ENCODE data around the gene SAMD14.

SAMD14 gene

DNA sequence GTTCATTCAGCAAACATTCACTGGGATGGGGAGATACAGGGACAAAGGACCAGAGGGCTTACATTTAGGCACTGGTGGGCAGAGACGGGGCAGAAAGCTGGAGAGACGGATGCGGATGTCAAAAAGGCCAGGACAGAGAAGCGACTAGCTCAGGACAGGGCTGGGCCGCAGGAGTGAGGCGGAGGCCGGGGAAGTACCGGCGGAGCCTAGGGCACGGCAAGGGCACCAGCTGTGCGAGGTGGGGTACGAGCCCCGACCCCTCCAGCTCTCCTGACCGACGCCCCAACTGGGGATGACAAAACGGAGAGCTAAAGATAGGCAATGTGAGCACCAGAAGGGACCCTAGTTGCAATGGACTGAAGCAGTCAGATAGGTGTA lies 31.9 kb upstream of the SAMD14 start:
- Histone ChIP-seq H3K18ac (ENCODE audit: low read depth in 1 of 2, low read length in 2 of 2) (peak overlapping the region in 1 of 2 experiments; percentile 9), H4K91ac (ENCODE audit: low read length) (peak overlapping the region; percentile 56), H3K23ac (ENCODE audit: low read length in 2 of 2) (no peak overlapping the region), H2AK5ac (ENCODE audit: low read length, severe bottlenecking) (peak overlapping the region; percentile 37), H3K4me2 (ENCODE audit: low read length, poor library complexity, severe bottlenecking) (peak overlapping the region; percentile 47), H3K4me3 (ENCODE audit: insufficient read depth in 1 of 2, low read depth in 1 of 2, low read length in 2 of 2) (peak overlapping the region in 1 of 2 experiments; percentile 89), H2AFZ (ENCODE audit: low read depth, low read length) (no peak overlapping the region), H3K36me3 (ENCODE audit: control insufficient read depth in 1 of 2, insufficient read depth in 2 of 2, low read depth in 1 of 2, low read length in 2 of 2) (no peaks in the 10 kb centered on the region), H2BK120ac (ENCODE audit: low read depth, low read length) (no peak overlapping the region), H3K27me3 (ENCODE audit: control insufficient read depth in 1 of 2, insufficient read depth in 1 of 2, low read length in 2 of 2) (no peaks in the 10 kb centered on the region), H3K4me1 (ENCODE audit: control insufficient read depth, insufficient read depth, low read depth, low read length) (peaks cover 12% of the 10 kb centered on the region), H3K9me3 (ENCODE audit: control insufficient read depth, low read length) (no peaks in the 10 kb centered on the region), H4K8ac (ENCODE audit: low read length) (peak overlapping the region; percentile 74), H2BK15ac (ENCODE audit: low read depth, poor library complexity, severe bottlenecking) (no peak overlapping the region), H3K9ac (ENCODE audit: low read length) (peak overlapping the region; percentile 88), H3K79me1 (replicated peaks; ENCODE audit: low read length, poor library complexity, severe bottlenecking) (no peaks in the 10 kb centered on the region), H2BK5ac (ENCODE audit: low read depth, low read length, poor library complexity, severe bottlenecking) (no peak overlapping the region), H2BK12ac (ENCODE audit: low read length in 2 of 2) (peak overlapping the region in 1 of 2 experiments; percentile 59), H3K14ac (ENCODE audit: low read length in 2 of 2) (no peak overlapping the region), H3K4ac (ENCODE audit: low read depth in 1 of 2, low read length in 2 of 2) (peak overlapping the region in 1 of 2 experiments; percentile 37), H3K27ac (ENCODE audit: low read length, poor library complexity, severe bottlenecking) (no peak overlapping the region)
- WGBS: 58% methylated on average over 16 of the region's 16 CpGs
- DNase-seq: no peak

DNA sequence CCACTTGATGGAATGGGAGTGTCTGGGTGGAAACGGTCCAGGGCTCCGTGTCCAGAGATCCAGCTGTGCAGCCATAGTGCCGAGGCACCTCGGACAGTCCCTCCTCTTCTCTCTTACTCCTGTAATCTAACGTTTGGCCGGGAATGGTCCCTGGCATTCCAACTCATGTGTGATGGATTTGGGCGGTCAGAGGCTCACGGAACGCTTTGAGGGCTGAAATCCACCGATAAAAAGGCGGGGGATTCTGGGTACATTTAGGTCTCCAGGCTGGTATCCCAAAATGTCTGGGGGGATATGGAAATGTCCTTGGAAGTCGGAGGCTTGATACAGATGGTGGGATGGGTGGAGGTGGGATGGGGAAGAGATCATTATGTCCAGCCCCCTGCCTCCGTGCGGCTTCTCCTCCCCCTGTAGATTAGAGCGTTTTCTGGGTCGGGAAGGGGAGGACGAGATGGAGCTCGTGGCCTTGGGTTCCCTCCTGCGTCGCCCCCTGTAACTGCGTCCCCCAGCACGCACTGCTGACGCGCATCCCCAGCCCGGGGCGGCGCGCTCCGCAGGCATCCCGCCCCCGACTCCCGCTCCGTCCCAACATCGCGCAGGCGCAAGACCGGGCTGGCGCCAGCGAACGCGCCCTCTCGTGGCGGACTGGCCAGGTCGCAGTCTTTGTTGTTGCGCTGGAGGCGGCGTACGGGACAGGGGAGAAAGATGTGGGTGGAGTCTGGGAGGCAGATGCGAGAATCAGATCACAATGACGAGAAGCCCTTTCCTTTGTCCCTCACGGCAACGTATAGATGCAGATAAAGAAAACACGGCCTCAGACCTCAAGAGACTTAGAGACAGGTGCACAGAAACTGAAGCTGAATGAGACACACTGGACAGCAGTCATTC lies 31.3 kb upstream of the SAMD14 start:
- H2BK15ac ChIP-seq (ENCODE audit: low read depth, poor library complexity, severe bottlenecking): peak overlapping the region; percentile 95
- H3K9ac ChIP-seq (ENCODE audit: low read length): peak overlapping the region; percentile 88
- under 1% methylated on average over 49 of the region's 53 CpGs for WGBS
- H2AFZ ChIP-seq (ENCODE audit: low read depth, low read length): peak overlapping the region; percentile 89
- H2AK5ac ChIP-seq (ENCODE audit: low read length, severe bottlenecking): peak overlapping the region; percentile 37
- peak overlapping the region; percentile 52 for H2BK120ac ChIP-seq (ENCODE audit: low read depth, low read length)
- H3K18ac ChIP-seq (ENCODE audit: low read depth in 1 of 2, low read length in 2 of 2): peak overlapping the region; percentile 73 to 86
- no peaks in the 10 kb centered on the region for H3K79me1 ChIP-seq (replicated peaks; ENCODE audit: low read length, poor library complexity, severe bottlenecking)
- H3K36me3 ChIP-seq (ENCODE audit: control insufficient read depth in 1 of 2, insufficient read depth in 2 of 2, low read depth in 1 of 2, low read length in 2 of 2): no peaks in the 10 kb centered on the region
- H3K4me3 ChIP-seq (ENCODE audit: insufficient read depth in 1 of 2, low read depth in 1 of 2, low read length in 2 of 2): peak overlapping the region; percentile 67 to 89
- H3K9me3 ChIP-seq (ENCODE audit: control insufficient read depth, low read length): no peaks in the 10 kb centered on the region
- H3K4me2 ChIP-seq (ENCODE audit: low read length, poor library complexity, severe bottlenecking): peak overlapping the region; percentile 99
- peak; percentile 88 for DNase-seq
- H3K4me1 ChIP-seq (ENCODE audit: control insufficient read depth, insufficient read depth, low read depth, low read length): peaks cover 12% of the 10 kb centered on the region
- H3K27me3 ChIP-seq (ENCODE audit: control insufficient read depth in 1 of 2, insufficient read depth in 1 of 2, low read length in 2 of 2): no peaks in the 10 kb centered on the region
- H4K91ac ChIP-seq (ENCODE audit: low read length): peak overlapping the region; percentile 92
- peak overlapping the region; percentile 91 for H4K8ac ChIP-seq (ENCODE audit: low read length)
- H2BK5ac ChIP-seq (ENCODE audit: low read depth, low read length, poor library complexity, severe bottlenecking): no peak overlapping the region
- peak overlapping the region in 1 of 2 experiments; percentile 38 for H3K4ac ChIP-seq (ENCODE audit: low read depth in 1 of 2, low read length in 2 of 2)
- H3K23ac ChIP-seq (ENCODE audit: low read length in 2 of 2): no peak overlapping the region
- no peak overlapping the region for H3K27ac ChIP-seq (ENCODE audit: low read length, poor library complexity, severe bottlenecking)
- peak overlapping the region; percentile 45 to 59 for H2BK12ac ChIP-seq (ENCODE audit: low read length in 2 of 2)
- peak overlapping the region in 1 of 2 experiments; percentile 94 for H3K14ac ChIP-seq (ENCODE audit: low read length in 2 of 2)

DNA sequence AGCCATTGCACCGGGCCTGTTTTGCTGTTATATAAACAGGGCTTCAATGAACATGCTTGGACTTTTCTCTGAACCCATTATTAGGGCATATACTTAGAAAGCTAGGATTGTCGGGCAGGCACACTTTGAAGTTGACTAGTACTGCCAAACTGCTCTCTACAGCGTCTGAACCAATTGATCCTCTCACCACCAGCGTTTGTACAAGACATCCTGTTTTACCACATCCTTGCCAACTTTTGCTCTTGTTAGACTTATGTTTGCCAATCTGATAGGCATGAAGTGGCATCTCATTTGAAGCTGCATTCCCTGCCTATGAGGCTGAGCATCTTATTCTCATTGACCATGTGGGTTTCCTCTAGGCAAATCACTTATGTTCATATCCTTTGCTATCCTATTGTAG lies 27.9 kb upstream of the SAMD14 start:
- Histone ChIP-seq H4K91ac (ENCODE audit: low read length) (no peak overlapping the region), H2AFZ (ENCODE audit: low read depth, low read length) (no peak overlapping the region), H3K9ac (ENCODE audit: low read length) (no peak overlapping the region), H2BK15ac (ENCODE audit: low read depth, poor library complexity, severe bottlenecking) (no peak overlapping the region), H3K79me1 (replicated peaks; ENCODE audit: low read length, poor library complexity, severe bottlenecking) (no peaks in the 10 kb centered on the region), H3K4ac (ENCODE audit: low read depth in 1 of 2, low read length in 2 of 2) (no peak overlapping the region), H2AK5ac (ENCODE audit: low read length, severe bottlenecking) (no peak overlapping the region), H3K4me2 (ENCODE audit: low read length, poor library complexity, severe bottlenecking) (no peak overlapping the region), H2BK12ac (ENCODE audit: low read length in 2 of 2) (no peak overlapping the region), H3K36me3 (ENCODE audit: control insufficient read depth in 1 of 2, insufficient read depth in 2 of 2, low read depth in 1 of 2, low read length in 2 of 2) (no peaks in the 10 kb centered on the region), H3K18ac (ENCODE audit: low read depth in 1 of 2, low read length in 2 of 2) (no peak overlapping the region), H4K8ac (ENCODE audit: low read length) (no peak overlapping the region), H3K27me3 (ENCODE audit: control insufficient read depth in 1 of 2, insufficient read depth in 1 of 2, low read length in 2 of 2) (no peaks in the 10 kb centered on the region), H3K14ac (ENCODE audit: low read length in 2 of 2) (no peak overlapping the region), H2BK120ac (ENCODE audit: low read depth, low read length) (no peak overlapping the region), H2BK5ac (ENCODE audit: low read depth, low read length, poor library complexity, severe bottlenecking) (no peak overlapping the region), H3K27ac (ENCODE audit: low read length, poor library complexity, severe bottlenecking) (no peak overlapping the region), H3K4me1 (ENCODE audit: control insufficient read depth, insufficient read depth, low read depth, low read length) (peaks cover 15% of the 10 kb centered on the region), H3K4me3 (ENCODE audit: insufficient read depth in 1 of 2, low read depth in 1 of 2, low read length in 2 of 2) (no peak overlapping the region), H3K9me3 (ENCODE audit: control insufficient read depth, low read length) (no peaks in the 10 kb centered on the region), H3K23ac (ENCODE audit: low read length in 2 of 2) (no peak overlapping the region)
- no peak for DNase-seq
- 89% methylated on average over 4 of the region's 4 CpGs for WGBS

DNA sequence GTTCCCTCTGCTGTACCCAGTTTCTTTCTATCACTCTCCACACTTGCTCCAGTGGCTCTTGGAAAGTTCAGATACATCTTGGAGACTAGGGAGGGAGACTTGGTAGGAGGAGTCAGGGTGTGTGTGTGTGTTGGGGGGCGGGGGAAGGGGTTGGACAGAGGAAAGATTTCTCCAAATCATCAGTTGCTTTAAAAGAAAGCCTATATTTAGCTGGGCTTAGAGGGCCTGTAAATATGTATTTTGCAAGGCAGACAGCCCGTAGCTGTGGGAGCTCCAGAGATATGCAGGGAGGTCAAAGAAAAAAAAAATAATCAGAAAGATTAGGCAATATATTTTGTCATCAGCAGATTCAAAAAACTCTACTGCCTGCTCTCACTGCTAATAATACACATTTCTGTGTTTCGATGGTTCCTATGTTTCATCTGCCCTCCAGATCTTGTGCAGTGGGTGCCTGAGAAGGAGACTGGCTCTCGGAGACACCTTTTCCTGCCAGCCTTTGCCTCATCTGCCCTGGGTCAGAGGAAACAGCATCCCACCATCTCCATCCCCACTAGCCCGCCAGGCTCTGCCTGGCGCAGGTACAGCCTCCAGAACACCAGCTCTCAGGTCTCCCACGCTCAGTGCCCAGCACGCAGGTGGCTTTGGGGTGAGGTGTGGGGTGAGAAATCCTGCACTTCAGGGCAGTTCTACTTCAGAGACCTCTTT lies 25.3 kb upstream of the SAMD14 start:
- H3K36me3 ChIP-seq (ENCODE audit: control insufficient read depth in 1 of 2, insufficient read depth in 2 of 2, low read depth in 1 of 2, low read length in 2 of 2): no peaks in the 10 kb centered on the region
- no peak overlapping the region for H3K4me2 ChIP-seq (ENCODE audit: low read length, poor library complexity, severe bottlenecking)
- H2AFZ ChIP-seq (ENCODE audit: low read depth, low read length): peak overlapping the region; percentile 47
- peak overlapping the region in 1 of 2 experiments; percentile 56 for H3K4me3 ChIP-seq (ENCODE audit: insufficient read depth in 1 of 2, low read depth in 1 of 2, low read length in 2 of 2)
- no peak overlapping the region for H3K23ac ChIP-seq (ENCODE audit: low read length in 2 of 2)
- no peaks in the 10 kb centered on the region for H3K27me3 ChIP-seq (ENCODE audit: control insufficient read depth in 1 of 2, insufficient read depth in 1 of 2, low read length in 2 of 2)
- no peak overlapping the region for H2BK5ac ChIP-seq (ENCODE audit: low read depth, low read length, poor library complexity, severe bottlenecking)
- H3K27ac ChIP-seq (ENCODE audit: low read length, poor library complexity, severe bottlenecking): no peak overlapping the region
- peak overlapping the region; percentile 82 for H4K91ac ChIP-seq (ENCODE audit: low read length)
- H3K4me1 ChIP-seq (ENCODE audit: control insufficient read depth, insufficient read depth, low read depth, low read length): peaks cover 13% of the 10 kb centered on the region
- 90% methylated on average over 3 of the region's 8 CpGs for WGBS
- no peaks in the 10 kb centered on the region for H3K79me1 ChIP-seq (replicated peaks; ENCODE audit: low read length, poor library complexity, severe bottlenecking)
- no peaks in the 10 kb centered on the region for H3K9me3 ChIP-seq (ENCODE audit: control insufficient read depth, low read length)
- H3K18ac ChIP-seq (ENCODE audit: low read depth in 1 of 2, low read length in 2 of 2): peak overlapping the region; percentile 41 to 58
- peak overlapping the region; percentile 77 to 95 for H2BK12ac ChIP-seq (ENCODE audit: low read length in 2 of 2)
- peak overlapping the region; percentile 84 for H4K8ac ChIP-seq (ENCODE audit: low read length)
- H2BK15ac ChIP-seq (ENCODE audit: low read depth, poor library complexity, severe bottlenecking): no peak overlapping the region
- DNase-seq: peak; percentile 50
- H3K14ac ChIP-seq (ENCODE audit: low read length in 2 of 2): peak overlapping the region in 1 of 2 experiments; percentile 66
- H3K9ac ChIP-seq (ENCODE audit: low read length): peak overlapping the region; percentile 86
- H2AK5ac ChIP-seq (ENCODE audit: low read length, severe bottlenecking): no peak overlapping the region
- H2BK120ac ChIP-seq (ENCODE audit: low read depth, low read length): no peak overlapping the region
- H3K4ac ChIP-seq (ENCODE audit: low read depth in 1 of 2, low read length in 2 of 2): peak overlapping the region; percentile 13 to 76

Data from mesenchymal stem cell (in vitro differentiated cells and primary cell).